Ishikawa (cell line): ENCODE data around the gene CORO2B.

Experiments
- CEBPB ChIP-seq: IDR thresholded peaks from 2 replicates; pipeline ENCODE4 v1.6.1; 2012
- CREB1 ChIP-seq: IDR thresholded peaks from 2 replicates; pipeline ENCODE4 v1.6.1; 2012; ENCODE audit warnings: low read depth
- EGR1 ChIP-seq: IDR thresholded peaks from 2 replicates; pipeline ENCODE4 v1.6.1; 2012
- EP300 ChIP-seq: IDR thresholded peaks from 2 replicates; pipeline ENCODE4 v1.6.1; 2012; ENCODE audit warnings: borderline replicate concordance
- FOXM1 ChIP-seq: IDR thresholded peaks from 2 replicates; pipeline ENCODE4 v1.6.1; 2012; ENCODE audit warnings: low read depth, borderline replicate concordance
- NFIC ChIP-seq: IDR thresholded peaks from 2 replicates; pipeline ENCODE4 v1.6.1; 2012
- RAD21 ChIP-seq: IDR thresholded peaks from 2 replicates; pipeline ENCODE4 v1.6.1; 2012; ENCODE audit warnings: low read depth
- REST ChIP-seq: IDR thresholded peaks from 2 replicates; pipeline ENCODE4 v1.6.1; 2012; ENCODE audit warnings: low read depth, mild to moderate bottlenecking
- TAF1 ChIP-seq: IDR thresholded peaks from 2 replicates; pipeline ENCODE4 v1.6.1; 2012; ENCODE audit warnings: low read depth, mild to moderate bottlenecking
- TCF12 ChIP-seq: IDR thresholded peaks from 2 replicates; pipeline ENCODE4 v1.6.1; 2012; ENCODE audit warnings: low read depth
- TEAD4 ChIP-seq: IDR thresholded peaks from 2 replicates; pipeline ENCODE4 v1.6.1; 2012
- YY1 ChIP-seq: IDR thresholded peaks from 2 replicates; pipeline ENCODE4 v1.6.1; 2012; ENCODE audit warnings: low read depth
- ZBTB7A ChIP-seq: IDR thresholded peaks from 2 replicates; pipeline ENCODE4 v1.6.1; 2012; ENCODE audit warnings: low read depth
- TF ChIP-seq, protein P1 (sequence below): IDR thresholded peaks from 2 replicates; pipeline ENCODE4 v1.6.1; 2012
- TF ChIP-seq, protein P2 (sequence below): IDR thresholded peaks from 2 replicates; pipeline ENCODE4 v1.6.1; 2012

CORO2B gene

DNA sequence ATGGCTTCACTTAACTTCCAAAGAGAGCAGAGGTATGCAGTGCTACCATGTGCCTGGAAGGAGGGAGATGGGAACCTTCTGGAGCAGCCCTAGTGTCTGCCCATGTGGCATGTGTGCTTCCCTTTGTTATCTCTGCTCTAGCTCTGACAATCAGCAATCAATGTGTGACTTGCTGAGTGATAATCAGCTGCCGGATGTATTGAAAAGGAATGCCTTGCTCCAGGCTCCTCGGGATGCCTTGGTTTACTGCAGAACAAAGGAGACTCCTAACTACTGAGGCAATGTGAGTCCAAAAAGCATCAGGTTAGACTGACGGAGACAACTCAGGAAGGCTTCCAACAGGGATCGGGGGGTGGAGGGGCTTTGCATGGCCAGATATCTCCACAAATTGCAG is 36.0 kb upstream of the CORO2B start:
- TF ChIP-seq ZBTB7A (no peak), CEBPB (no peak), YY1 (no peak), NFIC (no peak), TEAD4 (no peak), FOXM1 (no peak), TAF1 (no peak), EGR1 (no peak), RAD21 (no peak), CREB1 (no peak), TCF12 (no peak), REST (no peak), EP300 (no peak)
- TF ChIP-seq, protein P1, sequence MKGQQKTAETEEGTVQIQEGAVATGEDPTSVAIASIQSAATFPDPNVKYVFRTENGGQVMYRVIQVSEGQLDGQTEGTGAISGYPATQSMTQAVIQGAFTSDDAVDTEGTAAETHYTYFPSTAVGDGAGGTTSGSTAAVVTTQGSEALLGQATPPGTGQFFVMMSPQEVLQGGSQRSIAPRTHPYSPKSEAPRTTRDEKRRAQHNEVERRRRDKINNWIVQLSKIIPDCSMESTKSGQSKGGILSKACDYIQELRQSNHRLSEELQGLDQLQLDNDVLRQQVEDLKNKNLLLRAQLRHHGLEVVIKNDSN: no peak
- TF ChIP-seq, protein P2, sequence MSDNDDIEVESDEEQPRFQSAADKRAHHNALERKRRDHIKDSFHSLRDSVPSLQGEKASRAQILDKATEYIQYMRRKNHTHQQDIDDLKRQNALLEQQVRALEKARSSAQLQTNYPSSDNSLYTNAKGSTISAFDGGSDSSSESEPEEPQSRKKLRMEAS: no peak

- TF ChIP-seq CEBPB (no peak), ZBTB7A (no peak), FOXM1 (no peak), TAF1 (no peak), TCF12 (no peak), REST (no peak), TEAD4 (no peak), EGR1 (no peak), CREB1 (no peak), RAD21 (no peak), NFIC (no peak), EP300 (no peak), YY1 (no peak)
- TF ChIP-seq, protein P2: no peak
- TF ChIP-seq, protein P1: no peak
Observed at GRCh38 chr15:68543165-68544008, 35.4 kb upstream of the CORO2B start.

DNA sequence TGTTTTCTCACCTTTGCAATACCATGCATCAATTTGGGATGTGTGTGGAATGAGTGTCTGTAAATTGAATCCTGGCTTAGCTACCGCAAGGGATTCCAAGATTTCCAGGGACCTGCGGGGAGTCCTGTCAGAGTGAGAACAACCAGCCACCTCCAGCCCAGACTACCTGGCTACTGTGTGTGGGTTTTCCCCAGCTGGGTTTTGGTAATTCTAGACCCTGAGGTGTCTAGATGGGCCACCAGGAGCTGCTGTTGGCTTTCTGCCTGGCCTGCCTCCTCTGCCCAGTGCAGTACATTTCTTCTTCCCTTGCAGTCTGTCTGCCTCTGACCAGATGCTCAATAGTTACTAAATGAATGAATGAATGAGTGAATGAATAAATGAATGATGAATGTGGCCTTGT is 32.5 kb upstream of the CORO2B start:
- TF ChIP-seq RAD21 (no peak), TCF12 (no peak), EP300 (no peak)
- TF ChIP-seq, protein P1: no peak

- TF ChIP-seq RAD21 (no peak), EGR1 (no peak), NFIC (no peak), REST (no peak), YY1 (no peak), FOXM1 (no peak), TEAD4 (no peak), TCF12 (no peak), CREB1 (no peak), ZBTB7A (no peak), CEBPB (no peak), EP300 (no peak), TAF1 (no peak)
- TF ChIP-seq, protein P1: no peak
- TF ChIP-seq, protein P2: no peak
Observed at GRCh38 chr15:68548364-68548763, 30.4 kb upstream of the CORO2B start.
